NCI-H2171 treated with DMSO at 0.1 percent for 48 hours (cell line): ENCODE results near the gene PASD1.
A peak's percentile ranks its signal among the peaks of the same experiment; 100 is the strongest.
"Not testable (repeated sequence)": the region's sequence is repeated elsewhere in the genome, so short reads cannot be mapped to it uniquely, and the experiment has no call there.

Source experiments
- DNase-seq: peaks from one replicate; lab custom pipeline; 2025; lab: John Stamatoyannopoulos, UW

PASD1 gene, protein sequence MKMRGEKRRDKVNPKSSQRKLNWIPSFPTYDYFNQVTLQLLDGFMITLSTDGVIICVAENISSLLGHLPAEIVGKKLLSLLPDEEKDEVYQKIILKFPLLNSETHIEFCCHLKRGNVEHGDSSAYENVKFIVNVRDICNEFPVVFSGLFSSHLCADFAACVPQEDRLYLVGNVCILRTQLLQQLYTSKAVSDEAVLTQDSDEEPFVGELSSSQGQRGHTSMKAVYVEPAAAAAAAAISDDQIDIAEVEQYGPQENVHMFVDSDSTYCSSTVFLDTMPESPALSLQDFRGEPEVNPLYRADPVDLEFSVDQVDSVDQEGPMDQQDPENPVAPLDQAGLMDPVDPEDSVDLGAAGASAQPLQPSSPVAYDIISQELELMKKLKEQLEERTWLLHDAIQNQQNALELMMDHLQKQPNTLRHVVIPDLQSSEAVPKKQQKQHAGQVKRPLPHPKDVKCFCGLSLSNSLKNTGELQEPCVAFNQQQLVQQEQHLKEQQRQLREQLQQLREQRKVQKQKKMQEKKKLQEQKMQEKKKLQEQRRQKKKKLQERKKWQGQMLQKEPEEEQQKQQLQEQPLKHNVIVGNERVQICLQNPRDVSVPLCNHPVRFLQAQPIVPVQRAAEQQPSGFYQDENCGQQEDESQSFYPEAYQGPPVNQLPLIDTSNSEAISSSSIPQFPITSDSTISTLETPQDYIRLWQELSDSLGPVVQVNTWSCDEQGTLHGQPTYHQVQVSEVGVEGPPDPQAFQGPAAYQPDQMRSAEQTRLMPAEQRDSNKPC

DNA sequence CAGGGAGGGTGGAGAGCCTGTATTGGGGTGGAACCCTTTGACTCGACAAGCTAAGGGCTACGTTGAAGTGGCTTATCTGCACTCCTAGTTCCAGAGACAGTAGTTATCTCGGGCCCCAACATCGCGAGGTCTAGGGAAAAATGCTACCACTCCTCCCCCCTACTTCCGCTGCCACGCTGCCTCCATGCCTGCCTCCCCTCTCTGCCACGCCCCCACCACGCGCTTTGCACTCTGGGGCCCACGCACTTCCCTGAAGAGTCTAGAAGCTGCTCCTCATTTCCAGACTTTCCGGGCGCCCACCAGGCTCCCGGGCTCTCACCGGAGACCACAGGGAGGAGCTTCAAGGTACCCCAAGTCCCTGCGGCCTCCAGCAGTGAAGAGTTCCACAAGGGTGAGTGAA lies at the start of gene PASD1:
Gene PASD1, plus strand, starts transcription at position 227 of the 400 bp plus-strand sequence. CDS start 37,879 bp downstream, outside the sequence.
- no peak for DNase-seq

DNA sequence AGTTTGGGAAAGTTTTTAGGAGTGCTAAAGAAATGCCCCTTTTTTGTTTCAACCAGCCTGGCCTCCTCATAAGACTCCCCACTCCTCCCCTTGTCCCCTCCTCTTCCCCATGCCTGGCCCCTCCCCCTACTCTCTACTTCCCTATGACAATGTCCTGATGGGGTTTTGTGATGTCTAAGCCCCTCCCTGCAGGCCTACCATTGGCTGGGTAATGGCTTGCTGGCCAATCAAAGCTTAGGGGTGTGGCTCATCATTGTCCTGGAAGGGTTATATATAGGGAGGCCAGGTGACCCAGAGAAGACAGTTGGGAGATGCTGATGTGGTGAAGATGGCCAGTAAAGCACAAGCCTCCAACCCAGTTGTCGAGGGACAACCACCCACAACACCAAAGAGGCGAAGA lies 48.2 kb upstream of the PASD1 start:
- DNase-seq = no peak

DNA sequence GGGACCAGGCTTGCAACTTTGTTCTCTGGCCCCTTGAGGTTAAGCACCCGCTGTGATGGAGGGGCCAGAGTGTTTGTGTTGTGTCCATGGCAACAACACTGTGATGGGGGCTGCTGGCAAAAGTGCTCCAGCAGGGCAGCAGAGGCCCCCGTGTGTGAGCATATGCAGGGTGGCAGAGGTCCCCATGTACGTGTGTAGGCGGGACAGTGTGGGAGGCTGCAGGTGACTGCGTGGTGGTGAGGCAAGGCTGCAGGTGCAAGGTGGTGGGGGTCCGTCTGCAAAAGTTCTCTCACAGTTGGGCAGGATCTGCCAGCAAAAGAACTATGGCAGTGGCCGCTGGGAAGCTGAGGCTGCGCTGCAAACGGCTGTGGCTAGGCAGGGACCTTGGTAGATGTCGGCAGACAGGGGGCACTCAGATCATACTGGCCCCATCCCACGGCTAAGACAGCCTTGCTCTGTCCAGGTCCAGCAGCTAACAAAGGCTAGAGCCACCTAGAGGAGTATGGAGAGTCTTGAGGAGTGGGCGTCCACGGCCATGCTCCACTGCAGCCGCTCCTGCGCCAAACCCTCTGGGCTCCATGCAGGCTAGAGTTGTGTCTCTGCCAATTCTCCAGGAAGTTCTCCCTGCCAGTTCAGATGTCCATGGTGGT lies 46.8 kb upstream of the PASD1 start:
- no peak for DNase-seq

DNA sequence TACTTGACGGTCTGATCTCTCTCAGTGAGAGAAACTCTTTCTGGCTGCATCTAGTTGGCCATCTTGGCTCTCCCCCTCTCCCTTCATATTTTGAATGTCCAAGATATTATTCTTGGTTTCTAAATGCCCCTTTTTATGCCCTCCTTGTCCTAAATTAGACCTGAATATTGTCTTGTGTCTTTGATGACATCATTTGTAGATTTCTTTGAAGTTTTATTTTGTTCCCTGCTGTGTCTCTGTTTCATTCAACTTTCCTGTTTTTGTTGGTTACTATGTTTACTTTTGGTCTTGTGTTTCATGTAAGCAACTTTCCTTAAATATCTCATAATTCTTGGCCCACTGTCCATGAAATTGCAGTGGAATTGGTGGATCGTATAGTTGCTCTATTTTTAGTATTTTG lies 46.1 kb upstream of the PASD1 start:
- no peak for DNase-seq

DNA sequence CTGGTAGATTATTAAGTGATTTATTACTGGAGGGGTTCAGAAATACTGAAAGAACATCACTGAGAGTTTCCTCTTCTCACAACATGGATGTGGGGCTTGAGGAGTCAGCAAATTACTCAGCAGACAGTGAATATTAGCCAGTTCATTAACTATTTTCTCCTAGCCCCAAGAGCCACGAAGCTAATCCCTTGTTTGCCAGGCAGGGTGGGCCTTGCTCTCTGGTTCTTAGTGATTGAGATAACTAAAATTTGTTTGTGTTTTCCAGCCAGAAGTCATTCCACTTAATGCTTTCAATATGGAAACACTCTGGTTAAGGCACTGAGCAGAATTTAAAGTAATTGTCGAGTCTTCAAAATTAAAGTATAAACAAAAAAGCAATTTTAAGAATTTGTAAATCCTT lies 40.1 kb upstream of the PASD1 start:
- DNase-seq = no peak

DNA sequence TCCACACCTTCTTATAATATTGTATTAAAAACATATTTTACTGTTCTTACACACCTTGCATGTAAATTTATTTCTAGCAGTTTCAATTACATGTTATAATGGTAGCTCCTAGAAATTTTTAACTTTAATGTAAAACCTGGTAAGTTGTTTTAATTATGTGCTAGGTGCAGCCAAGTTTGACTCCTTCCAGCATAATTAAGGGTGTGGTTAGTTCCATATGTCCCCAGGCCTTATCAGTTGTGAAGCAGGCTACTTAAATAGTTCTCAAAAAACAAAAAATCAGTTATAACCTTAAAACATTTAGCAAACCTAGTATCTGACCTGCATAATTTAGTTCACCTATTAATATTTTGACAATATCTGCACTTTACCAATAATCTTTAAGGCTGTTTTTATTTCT lies 26.9 kb upstream of the PASD1 start:
- DNase-seq = no peak

DNA sequence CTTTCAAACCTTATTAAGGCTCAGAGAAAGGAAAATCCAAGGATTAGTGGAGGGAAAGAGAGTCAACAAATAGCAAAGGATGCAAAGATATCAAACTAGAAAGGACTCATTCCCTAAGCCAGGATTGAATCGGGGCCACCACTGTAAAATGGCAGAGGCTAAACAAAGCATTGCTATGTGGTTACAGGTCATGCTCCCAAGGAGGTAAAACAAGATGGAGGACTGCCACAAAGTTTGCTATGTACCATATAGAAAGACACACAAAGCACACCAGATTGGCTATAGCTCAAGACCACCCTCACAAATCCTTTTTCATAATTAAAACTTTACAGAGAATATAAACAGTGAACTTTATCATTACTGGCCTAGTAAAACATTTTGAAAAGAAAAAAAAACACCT lies 25.9 kb upstream of the PASD1 start:
- no peak for DNase-seq

DNA sequence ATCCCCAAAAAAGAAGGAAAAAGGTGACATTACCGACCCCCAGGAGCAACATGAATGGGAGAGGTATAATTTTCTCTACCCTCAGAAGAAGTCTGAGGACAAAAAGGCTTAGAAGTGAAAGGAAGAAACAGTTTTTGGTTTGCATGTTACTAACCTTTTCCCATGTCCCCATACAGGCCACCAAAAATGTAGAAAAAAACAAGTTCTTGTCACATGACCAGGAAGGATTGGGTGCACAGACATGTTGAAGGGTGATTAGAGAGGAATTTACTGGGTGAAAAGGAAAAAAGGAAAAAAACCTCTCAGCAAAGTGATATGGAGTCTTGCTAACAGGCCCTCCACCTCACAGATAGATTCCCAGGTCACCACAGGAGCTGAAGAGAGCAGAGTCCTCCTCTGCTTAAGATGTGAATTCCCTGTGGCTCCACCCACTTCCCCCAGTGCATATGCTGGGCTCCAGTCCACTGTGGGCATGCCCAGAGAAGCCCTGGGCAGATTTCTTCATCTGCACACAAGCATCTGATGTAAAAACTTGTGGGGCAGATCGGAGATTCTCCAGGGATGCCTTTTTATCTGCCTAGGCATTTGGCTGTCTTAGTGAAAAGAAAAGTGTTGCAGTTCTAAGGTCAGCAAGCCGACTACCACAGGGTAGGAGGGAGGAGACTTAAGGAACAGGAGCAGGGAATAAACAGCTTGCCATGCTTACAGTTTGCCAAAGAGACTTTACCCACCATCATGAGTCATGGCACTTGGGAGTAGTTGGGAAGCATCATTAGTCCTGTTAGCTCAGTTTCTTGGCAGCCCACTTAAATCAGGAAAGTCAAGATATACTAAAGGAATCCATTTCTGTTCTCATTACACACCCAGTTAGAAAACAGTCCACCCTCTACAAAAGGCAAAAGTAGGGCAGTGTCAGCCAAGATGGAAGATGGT lies 25.0 kb upstream of the PASD1 start:
- DNase-seq = no peak

DNA sequence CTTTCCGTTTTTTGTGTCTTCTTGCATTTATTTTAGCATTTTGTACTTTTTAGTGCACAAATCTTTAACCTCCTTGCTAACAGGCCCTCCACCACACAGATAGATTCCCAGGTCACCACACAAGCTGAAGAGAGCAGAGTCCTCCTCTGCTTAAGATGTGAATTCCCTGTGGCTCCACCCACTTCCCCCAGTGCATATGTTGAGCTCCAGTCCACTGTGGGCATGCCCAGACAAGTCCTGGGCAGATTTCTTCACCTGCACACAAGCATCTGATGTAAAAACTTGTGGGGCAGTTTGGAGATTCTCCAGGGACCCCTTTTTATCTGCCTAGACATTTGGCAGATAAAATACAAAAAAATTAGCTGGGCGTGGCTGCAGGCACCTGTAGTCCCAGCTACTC lies 19.8 kb upstream of the PASD1 start:
- peak; percentile 4 for DNase-seq

DNA sequence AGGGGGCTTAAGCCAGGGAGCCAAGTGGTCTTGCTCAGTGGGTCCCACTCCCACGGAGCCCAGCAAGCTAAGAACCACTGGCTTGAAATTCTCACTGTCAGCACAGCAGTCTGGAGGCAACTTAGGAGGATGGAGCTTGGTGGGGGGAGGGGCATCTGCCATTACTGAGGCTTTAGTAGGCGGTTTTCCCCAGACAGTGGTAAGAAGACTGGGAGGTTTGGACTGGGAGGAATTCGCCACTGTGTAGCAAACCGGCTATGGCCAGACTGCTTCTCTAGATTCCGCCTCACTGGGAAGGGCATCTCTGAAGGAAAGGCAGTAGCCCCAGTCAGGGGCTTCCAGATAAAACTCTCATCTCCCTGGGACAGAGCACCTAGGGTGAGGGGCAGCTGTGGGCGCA lies 17.2 kb upstream of the PASD1 start:
- DNase-seq = not testable (repeated sequence)

DNA sequence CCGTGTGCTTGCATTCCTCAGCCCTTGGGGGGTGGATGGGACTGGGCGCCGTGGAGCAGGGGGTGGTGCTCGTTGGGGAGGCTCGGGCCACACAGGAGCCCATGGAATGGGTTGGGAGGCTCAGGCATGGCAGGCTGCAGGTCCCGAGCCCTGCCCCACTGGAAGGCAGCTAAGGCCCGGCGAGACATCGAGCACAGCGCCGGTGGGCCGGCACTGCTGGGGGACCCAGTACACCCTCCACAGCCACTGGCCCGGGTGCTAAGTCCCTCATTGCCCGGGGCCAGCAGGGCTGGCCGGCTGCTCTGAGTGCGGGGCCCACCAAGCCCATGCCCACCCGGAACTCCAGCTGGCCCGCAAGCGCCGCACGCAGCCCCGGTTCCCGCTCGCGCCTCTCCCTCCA lies 12.3 kb upstream of the PASD1 start:
- DNase-seq = not testable (repeated sequence)

DNA sequence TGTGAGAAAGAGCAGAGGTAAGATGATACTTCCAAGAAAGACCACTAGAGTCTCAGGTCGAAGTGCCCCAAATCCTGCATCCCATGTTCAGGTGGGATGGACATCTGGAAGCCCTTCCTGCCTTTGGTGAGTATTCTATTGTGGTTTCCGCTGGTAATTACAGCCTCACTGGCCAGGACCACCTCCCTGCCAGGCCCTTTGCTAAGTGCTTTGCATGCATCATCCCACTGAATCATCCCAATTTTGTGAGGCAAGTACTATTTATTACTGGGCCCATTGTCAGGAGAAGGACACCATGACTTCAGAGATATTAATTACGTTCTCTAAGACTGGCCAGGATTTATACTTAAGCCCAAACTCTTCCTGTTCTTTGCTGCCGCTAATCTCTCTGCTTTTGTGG lies 10.7 kb upstream of the PASD1 start:
- DNase-seq = no peak

DNA sequence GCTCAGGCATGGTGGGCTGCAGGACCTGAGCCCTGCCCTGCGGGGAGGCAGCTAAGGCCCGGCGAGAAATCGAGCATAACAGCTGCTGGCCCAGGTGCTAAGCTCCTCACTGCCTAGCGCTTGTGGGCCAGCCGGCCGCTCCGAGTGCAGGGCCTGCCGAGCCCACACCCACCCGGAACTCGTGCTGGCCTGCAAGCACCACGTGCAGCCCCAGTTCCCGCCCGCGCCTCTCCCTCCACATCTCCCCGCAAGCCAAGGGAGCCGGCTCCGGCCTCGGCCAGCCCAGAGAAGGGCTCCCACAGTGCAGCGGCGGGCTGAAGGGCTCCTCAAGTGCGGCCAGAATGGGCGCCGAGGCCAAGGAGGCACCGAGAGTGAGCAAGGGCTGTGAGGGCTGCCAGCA lies 8.2 kb upstream of the PASD1 start:
- not testable (repeated sequence) for DNase-seq

DNA sequence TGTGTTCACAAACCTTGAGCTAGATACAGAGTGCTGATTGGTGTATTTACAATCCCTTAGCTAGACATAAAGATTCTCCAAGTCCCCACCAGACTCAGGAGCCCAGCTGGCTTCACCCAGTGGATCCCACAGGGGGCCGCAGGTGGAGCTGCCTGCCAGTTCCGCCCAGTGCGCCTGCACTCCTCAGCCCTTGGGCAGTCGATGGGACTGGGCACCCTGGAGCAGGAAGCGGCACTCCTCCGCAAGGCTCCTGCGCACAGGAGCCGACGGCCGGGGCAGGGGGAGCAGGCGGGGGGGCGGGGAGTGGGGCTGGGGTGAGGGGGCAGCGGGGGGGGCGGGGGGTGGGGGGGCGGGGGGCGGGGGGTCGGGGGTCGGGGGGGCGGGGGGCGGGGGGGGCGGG lies 990 bp upstream of the PASD1 start:
- not testable (repeated sequence) for DNase-seq

DNA sequence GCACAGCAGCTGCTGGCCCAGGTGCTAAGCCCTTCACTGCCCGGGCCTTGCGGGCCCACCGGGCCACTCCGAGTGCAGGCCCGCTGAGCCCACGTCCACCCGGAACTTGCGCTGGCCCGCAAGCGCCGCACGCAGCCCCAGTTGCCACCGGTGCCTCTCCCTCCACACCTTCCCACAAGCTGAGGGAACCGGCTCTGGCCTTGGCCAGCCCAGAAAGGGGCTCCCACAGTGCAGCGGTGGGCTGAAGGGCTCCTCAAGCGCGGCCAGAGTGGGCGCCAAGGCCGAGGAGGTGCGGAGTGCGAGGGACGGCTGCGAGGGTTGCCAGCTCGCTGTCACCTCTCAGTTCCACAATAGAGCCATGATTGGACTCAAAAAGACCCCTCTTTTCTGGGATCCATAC lies 472 bp upstream of the PASD1 start:
- not testable (repeated sequence) for DNase-seq

DNA sequence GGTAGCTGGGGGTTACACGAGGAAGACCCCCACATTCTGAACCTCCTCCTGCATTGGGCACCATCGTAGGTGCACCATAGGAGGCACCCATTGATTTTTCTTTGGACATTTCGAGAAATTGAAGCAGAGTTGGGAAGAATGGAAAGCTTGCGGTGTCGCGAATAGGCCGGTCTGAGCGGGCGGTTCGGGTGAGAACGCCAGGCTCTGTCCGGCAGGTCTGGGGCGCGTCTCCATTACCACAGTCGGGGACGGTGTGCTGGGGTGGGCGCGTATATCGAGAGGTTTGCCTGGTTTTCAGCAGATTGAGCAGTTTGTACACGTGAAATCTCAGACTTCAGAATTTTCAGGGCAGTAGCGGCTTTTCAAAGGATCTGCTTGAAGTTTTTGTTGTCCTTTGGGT lies 560 bp downstream of the PASD1 start:
- DNase-seq = no peak

DNA sequence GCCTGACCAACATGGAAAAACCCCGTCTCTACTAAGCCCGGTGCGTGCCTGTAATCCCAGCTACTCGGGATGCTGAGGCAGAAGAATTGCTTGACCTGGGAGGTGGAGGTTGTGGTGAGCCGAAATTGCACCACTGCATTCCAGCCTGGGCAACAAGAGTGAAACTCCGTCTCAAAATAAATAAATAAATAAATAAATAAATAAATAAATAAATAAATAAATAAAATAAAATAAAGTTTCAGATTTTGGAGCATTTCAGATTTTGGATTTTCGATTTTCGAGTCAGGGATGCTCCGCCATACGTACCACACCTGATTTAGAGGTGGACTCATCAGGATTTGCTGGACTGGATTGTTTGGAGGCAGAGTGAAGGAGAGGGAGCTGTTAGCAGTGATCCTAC lies 3.4 kb downstream of the PASD1 start:
- not testable (repeated sequence) for DNase-seq

DNA sequence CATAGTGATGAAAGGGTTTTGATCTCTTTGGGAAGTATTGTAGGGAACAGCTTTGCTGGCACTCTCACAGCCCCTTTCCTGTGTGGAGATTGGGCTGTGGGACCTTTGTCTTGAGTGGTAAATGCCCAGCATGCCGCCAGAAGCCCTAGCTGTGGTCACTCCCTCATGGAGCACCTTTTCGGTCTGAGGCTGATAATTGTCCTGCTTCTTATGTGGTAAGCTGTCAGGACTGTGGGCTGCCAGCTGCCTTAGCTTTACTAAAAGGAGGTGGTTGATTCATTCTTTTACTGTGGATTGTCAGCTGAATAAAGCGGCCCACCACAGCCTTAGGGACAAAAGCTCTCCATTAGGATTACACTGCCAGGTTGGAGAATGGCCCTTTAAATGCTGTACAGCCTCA lies 7.1 kb downstream of the PASD1 start:
- no peak for DNase-seq

DNA sequence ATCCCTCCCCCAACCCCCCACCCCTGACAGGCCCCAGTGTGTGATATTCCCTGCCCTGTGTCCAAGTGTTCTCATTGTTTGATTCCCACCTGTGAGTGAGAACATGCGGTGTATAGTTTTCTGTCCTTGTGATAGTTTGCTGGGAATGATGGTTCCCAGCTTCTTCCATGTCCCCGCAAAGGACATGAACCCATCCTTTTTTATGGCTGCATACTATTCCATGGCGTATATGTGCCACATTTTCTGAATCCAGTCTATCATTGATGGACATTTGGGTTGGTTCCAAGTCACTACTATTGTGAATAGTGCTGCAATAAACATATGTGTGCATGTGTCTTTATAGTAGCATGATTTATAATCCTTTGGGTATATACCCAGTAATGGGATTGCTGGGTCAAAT lies 29.9 kb downstream of the PASD1 start:
- not testable (repeated sequence) for DNase-seq

DNA sequence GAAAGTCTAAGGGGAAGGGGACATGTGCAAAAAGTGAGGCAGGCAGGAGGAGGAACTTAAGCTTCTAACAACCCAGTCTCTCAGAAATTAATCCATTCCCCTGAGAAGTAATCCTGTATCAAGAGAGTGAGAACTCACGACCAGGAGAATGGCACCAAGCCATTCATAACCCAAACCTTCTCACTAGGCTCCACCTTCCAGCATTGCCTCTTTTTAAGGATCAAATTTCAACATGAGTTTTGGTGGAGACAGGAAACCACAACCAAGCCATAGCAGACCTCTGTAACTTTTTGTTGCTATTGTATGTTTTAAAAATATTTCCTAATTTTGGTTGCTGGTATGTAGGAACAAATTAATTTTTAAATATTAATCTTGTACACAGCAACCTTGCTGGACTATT lies 32.8 kb downstream of the PASD1 start:
- DNase-seq = peak; percentile 28

DNA sequence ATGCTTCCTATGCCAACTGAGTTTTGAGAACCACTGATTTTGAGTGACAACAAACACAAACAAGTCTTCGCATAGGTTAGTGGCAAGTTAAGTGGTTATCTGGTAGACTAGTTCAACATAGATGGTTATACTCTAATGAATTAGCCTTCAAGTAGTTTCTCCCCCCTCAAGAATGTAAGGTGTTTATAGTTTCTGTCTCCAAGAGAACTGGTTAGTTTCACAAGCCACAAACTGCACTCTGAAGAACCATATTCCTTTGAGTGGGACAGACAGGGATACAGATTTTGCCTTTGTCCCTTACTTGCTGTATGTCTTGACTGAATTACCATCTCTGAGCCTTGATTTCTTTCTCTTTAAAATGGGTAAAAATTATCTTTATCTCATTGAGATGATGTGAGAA lies 41.5 kb downstream of the PASD1 start:
- no peak for DNase-seq

DNA sequence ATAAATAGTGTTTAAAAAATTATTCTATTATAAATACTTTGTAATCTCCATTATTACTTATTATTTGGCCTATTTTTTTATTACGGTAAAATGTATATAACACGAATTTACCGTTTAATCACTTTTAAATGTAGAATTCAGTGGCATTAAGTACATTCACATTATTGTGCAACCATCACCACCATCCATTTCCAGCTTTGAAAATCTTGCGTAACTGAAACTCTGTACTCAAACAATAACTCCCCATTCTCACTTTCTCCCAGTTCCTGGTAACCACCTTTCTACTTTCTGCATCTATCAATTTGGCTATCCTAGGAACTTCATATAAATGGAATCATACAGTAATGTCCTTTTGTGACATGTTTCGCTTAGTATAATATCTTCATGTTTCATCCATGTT lies 45.7 kb downstream of the PASD1 start:
- DNase-seq = no peak
